ENCODE results near the gene FAM151A. TPM values are rescaled to one million over a fixed set of nuclear protein-coding genes. Genes with fewer than 3 reads are reported as not detected.

FAM151A gene
- polyA plus RNA-seq, 1 donor from 2014 or later, result not detected

DNA sequence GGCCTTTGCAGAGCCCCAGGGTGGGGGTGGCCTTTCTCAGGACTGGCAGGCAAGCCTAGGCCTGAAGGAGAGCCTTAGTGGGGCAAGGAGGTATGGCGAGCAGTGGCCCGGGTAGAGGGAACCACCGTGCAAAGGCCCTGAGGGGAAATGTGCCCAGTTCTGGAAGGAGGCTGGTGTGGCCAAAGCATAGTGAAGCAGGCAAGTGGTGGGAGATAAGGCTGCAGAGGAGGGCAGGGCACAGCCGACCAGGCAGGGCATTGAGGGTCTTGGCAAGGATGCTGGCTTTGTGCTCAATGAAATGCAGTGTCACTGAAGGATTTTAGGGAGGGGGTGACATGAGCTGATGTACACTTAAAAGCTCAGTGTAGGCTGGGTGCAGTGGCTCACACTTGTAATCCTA, 41.0 kb upstream of the FAM151A start:
- Histone ChIP-seq H3K27ac (ENCODE audit: low read length) (no peak overlapping the region), H3K4me2 (ENCODE audit: low read length) (no peak overlapping the region), H3K27me3 (ENCODE audit: insufficient read depth, low read depth, low read length) (no peaks in the 10 kb centered on the region), H3K9me3 (ENCODE audit: low read length) (no peaks in the 10 kb centered on the region), H4K20me1 (ENCODE audit: insufficient read depth) (no peaks in the 10 kb centered on the region), H3K9ac (ENCODE audit: low read length) (no peak overlapping the region), H3K79me2 (replicated peaks; ENCODE audit: insufficient read depth, low read length) (no peaks in the 10 kb centered on the region), H2AFZ (ENCODE audit: low read depth, low read length) (no peak overlapping the region), H3K36me3 (ENCODE audit: insufficient read depth, low read length) (no peaks in the 10 kb centered on the region), H3K9me2 (ENCODE audit: insufficient read depth, low read length) (no peaks in the 10 kb centered on the region), H3K4me3 (ENCODE audit: low read length) (no peak overlapping the region), H3F3A (ENCODE audit: insufficient read depth, low read length, poor library complexity, severe bottlenecking) (no peaks in the 10 kb centered on the region)
- TF ChIP-seq TAF1 (IDR thresholded peaks at IDR 0.05; ENCODE audit: low read depth), result no peak
- TF ChIP-seq SMC3 (conservative IDR thresholded peaks at IDR 0.05; ENCODE audit: poor library complexity), result no peak
- TF ChIP-seq MXI1 (conservative IDR thresholded peaks at IDR 0.05; ENCODE audit: poor library complexity, severe bottlenecking), result no peak
- TF ChIP-seq, protein P1, sequence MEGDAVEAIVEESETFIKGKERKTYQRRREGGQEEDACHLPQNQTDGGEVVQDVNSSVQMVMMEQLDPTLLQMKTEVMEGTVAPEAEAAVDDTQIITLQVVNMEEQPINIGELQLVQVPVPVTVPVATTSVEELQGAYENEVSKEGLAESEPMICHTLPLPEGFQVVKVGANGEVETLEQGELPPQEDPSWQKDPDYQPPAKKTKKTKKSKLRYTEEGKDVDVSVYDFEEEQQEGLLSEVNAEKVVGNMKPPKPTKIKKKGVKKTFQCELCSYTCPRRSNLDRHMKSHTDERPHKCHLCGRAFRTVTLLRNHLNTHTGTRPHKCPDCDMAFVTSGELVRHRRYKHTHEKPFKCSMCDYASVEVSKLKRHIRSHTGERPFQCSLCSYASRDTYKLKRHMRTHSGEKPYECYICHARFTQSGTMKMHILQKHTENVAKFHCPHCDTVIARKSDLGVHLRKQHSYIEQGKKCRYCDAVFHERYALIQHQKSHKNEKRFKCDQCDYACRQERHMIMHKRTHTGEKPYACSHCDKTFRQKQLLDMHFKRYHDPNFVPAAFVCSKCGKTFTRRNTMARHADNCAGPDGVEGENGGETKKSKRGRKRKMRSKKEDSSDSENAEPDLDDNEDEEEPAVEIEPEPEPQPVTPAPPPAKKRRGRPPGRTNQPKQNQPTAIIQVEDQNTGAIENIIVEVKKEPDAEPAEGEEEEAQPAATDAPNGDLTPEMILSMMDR (IDR thresholded peaks at IDR 0.05; ENCODE audit: poor library complexity, severe bottlenecking), result no peak
- no peak for TF ChIP-seq EP300 (conservative IDR thresholded peaks at IDR 0.05; ENCODE audit: poor library complexity, severe bottlenecking)
- TF ChIP-seq RAD21 (conservative IDR thresholded peaks at IDR 0.05), result no peak
- TF ChIP-seq, protein P2, sequence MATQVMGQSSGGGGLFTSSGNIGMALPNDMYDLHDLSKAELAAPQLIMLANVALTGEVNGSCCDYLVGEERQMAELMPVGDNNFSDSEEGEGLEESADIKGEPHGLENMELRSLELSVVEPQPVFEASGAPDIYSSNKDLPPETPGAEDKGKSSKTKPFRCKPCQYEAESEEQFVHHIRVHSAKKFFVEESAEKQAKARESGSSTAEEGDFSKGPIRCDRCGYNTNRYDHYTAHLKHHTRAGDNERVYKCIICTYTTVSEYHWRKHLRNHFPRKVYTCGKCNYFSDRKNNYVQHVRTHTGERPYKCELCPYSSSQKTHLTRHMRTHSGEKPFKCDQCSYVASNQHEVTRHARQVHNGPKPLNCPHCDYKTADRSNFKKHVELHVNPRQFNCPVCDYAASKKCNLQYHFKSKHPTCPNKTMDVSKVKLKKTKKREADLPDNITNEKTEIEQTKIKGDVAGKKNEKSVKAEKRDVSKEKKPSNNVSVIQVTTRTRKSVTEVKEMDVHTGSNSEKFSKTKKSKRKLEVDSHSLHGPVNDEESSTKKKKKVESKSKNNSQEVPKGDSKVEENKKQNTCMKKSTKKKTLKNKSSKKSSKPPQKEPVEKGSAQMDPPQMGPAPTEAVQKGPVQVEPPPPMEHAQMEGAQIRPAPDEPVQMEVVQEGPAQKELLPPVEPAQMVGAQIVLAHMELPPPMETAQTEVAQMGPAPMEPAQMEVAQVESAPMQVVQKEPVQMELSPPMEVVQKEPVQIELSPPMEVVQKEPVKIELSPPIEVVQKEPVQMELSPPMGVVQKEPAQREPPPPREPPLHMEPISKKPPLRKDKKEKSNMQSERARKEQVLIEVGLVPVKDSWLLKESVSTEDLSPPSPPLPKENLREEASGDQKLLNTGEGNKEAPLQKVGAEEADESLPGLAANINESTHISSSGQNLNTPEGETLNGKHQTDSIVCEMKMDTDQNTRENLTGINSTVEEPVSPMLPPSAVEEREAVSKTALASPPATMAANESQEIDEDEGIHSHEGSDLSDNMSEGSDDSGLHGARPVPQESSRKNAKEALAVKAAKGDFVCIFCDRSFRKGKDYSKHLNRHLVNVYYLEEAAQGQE (IDR thresholded peaks at IDR 0.05; ENCODE audit: borderline replicate concordance), result no peak
- TF ChIP-seq EZH2 (IDR thresholded peaks at IDR 0.05; ENCODE audit: borderline replicate concordance, insufficient read depth, low read length, poor library complexity, severe bottlenecking), result no peak
- TF ChIP-seq POLR2AphosphoS5 (IDR thresholded peaks at IDR 0.05), result no peak

DNA sequence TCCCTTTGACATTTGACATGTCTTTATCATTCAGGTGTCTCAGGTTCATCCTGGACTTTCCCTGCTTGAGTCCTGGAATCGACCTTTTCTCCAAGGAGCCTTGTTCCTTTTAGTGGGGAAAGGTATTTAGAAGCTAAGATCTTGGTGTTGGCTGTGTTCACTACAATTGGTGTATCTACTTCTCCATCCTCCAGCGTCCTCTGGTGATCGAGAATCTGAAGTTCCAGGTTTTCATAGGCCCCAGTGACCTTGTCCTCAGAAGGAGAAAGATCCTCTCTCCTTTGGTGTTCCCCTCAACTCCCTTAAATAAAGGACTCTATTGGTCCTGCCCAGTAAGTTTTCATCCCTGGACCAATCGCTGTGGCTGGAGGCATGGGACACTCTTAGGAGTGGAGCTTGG, 40.4 kb upstream of the FAM151A start:
- H3K27me3 ChIP-seq (ENCODE audit: insufficient read depth, low read depth, low read length), result no peaks in the 10 kb centered on the region
- H3K36me3 ChIP-seq (ENCODE audit: insufficient read depth, low read length), result no peaks in the 10 kb centered on the region
- H3K4me2 ChIP-seq (ENCODE audit: low read length), result no peak overlapping the region
- H3K9me3 ChIP-seq (ENCODE audit: low read length), result no peaks in the 10 kb centered on the region
- H3K27ac ChIP-seq (ENCODE audit: low read length), result no peak overlapping the region
- no peak overlapping the region for H3K9ac ChIP-seq (ENCODE audit: low read length)
- H2AFZ ChIP-seq (ENCODE audit: low read depth, low read length), result no peak overlapping the region
- no peaks in the 10 kb centered on the region for H3K79me2 ChIP-seq (replicated peaks; ENCODE audit: insufficient read depth, low read length)
- H4K20me1 ChIP-seq (ENCODE audit: insufficient read depth), result no peaks in the 10 kb centered on the region
- H3F3A ChIP-seq (ENCODE audit: insufficient read depth, low read length, poor library complexity, severe bottlenecking), result no peaks in the 10 kb centered on the region
- no peak overlapping the region for H3K4me3 ChIP-seq (ENCODE audit: low read length)
- H3K9me2 ChIP-seq (ENCODE audit: insufficient read depth, low read length), result no peaks in the 10 kb centered on the region
- TF ChIP-seq EP300 (conservative IDR thresholded peaks at IDR 0.05; ENCODE audit: poor library complexity, severe bottlenecking), result no peak
- TF ChIP-seq POLR2AphosphoS5 (IDR thresholded peaks at IDR 0.05), result no peak
- TF ChIP-seq RAD21 (conservative IDR thresholded peaks at IDR 0.05), result no peak
- TF ChIP-seq, protein P2 (IDR thresholded peaks at IDR 0.05; ENCODE audit: borderline replicate concordance), result no peak
- TF ChIP-seq, protein P1 (IDR thresholded peaks at IDR 0.05; ENCODE audit: poor library complexity, severe bottlenecking), result no peak
- no peak for TF ChIP-seq EZH2 (IDR thresholded peaks at IDR 0.05; ENCODE audit: borderline replicate concordance, insufficient read depth, low read length, poor library complexity, severe bottlenecking)
